Measurements from ENCODE around the gene SDR42E2. TPM values are rescaled to one million over a fixed set of nuclear protein-coding genes. Genes with fewer than 3 reads are reported as not detected.
A peak's percentile ranks its signal among the peaks of the same experiment; 100 is the strongest.

SDR42E2 gene
- total and polyA plus RNA-seq, 2 of the 4 experiments (the other 2 are of a cell fraction): not detected

- Histone ChIP-seq H4K20me1 (ENCODE audit: insufficient read depth, low read length) (peaks cover 35% of the 10 kb centered on the region), H3K27ac (ENCODE audit: insufficient read depth, low read length) (peak overlapping the region; percentile 71), H3K9ac (ENCODE audit: low read depth, low read length) (peak overlapping the region; percentile 73), H4K91ac (ENCODE audit: insufficient read depth, low read depth, low read length) (peak overlapping the region; percentile 1; the same call in 1 of the 2 replicates), H3K9me1 (ENCODE audit: insufficient read depth, low read length) (peaks cover 6% of the 10 kb centered on the region), H3K14ac (replicated peaks; ENCODE audit: low read depth, low read length) (peak overlapping the region; percentile 71), H3K18ac (ENCODE audit: low read depth, low read length) (peak overlapping the region; percentile 3; the same call in 1 of the 2 replicates), H2BK20ac (ENCODE audit: low read depth, low read length) (no peak overlapping the region), H3K4me3 (ENCODE audit: insufficient read depth, low read depth, low read length) (peak overlapping the region; percentile 73), H3K79me1 (ENCODE audit: low read depth in 1 of 2, low read length in 2 of 2) (peaks cover 24 to 54% of the 10 kb centered on the region in 2 experiments), H3K4ac (ENCODE audit: low read depth, low read length) (peak overlapping the region; percentile 68), H3K4me2 (ENCODE audit: low read depth, low read length) (peak overlapping the region; percentile 82), H2BK15ac (ENCODE audit: low read depth, low read length) (no peak overlapping the region), H2AK5ac (ENCODE audit: low read depth, low read length) (peak overlapping the region; percentile 9; the same call in 1 of the 2 replicates), H2AK9ac (replicated peaks; ENCODE audit: low read depth, low read length, poor library complexity) (peak overlapping the region; percentile 83), H3K23ac (ENCODE audit: low read depth, low read length) (peak overlapping the region; percentile 44), H4K8ac (ENCODE audit: low read depth in 2 of 2, low read length in 2 of 2) (peak overlapping the region in 1 of 2 experiments; percentile 24; a peak in 1 of 4 replicates), H3K9me3 (ENCODE audit: control insufficient read depth, insufficient read depth, low read length) (no peaks in the 10 kb centered on the region), H3K4me1 (ENCODE audit: control insufficient read depth, insufficient read depth, low read length) (peaks cover 7% of the 10 kb centered on the region; the same call in 1 of the 2 replicates), H3K56ac (ENCODE audit: extremely low read depth, insufficient read depth, low read length) (peak overlapping the region; percentile 78), H2BK120ac (ENCODE audit: low read depth, low read length) (no peak overlapping the region), H3K27me3 (ENCODE audit: control insufficient read depth, insufficient read depth, low read length) (no peaks in the 10 kb centered on the region), H4K5ac (ENCODE audit: low read depth, low read length) (no peak overlapping the region), H2AFZ (replicated peaks; ENCODE audit: low read length, poor library complexity) (peak overlapping the region; percentile 96), H3K36me3 (ENCODE audit: control insufficient read depth, insufficient read depth, low read length) (peaks cover 3% of the 10 kb centered on the region; the same call in 1 of the 2 replicates), H2BK5ac (ENCODE audit: low read depth, low read length, poor library complexity, severe bottlenecking) (peak overlapping the region; percentile 63)
- 2% methylated on average over 14 of the region's 35 CpGs; no CpG with 5 or more reads in 1 of the 2 experiments for WGBS, 2 experiments (ENCODE audit: extremely low coverage in 2 of 2, insufficient read length in 1 of 2)
- peak; percentile 42 for ATAC-seq (ENCODE audit: low read depth)
- peak; percentile 57 for DNase-seq
- dilution Hi-C loops (cut with HindIII; ENCODE audit: low sequenced_read_pairs, unreplicated experiment) (no loop called here), intact Hi-C loops (cut with micrococcal nuclease) (loop anchor here (1.0 kb wide), 2 partner anchors 8 to 90 kb away; partner anchors contain the start of gene POLR3E), in situ Hi-C loops (cut with MboI; ENCODE audit: low sequenced_read_pairs) (no loop called here)
- ChIA-PET POLR2A (ENCODE audit: unreplicated experiment) (interaction anchor here (0.6 kb wide), 1 partner anchor 1307 kb away, joined by 6 read pairs; the partner anchor contains the start of genes DCUN1D3 and LYRM1), CTCF (interaction anchor here (2.3 kb wide), 1 partner anchor 94 kb away, joined by 7 read pairs; no protein-coding TSS in a partner anchor)
- BruUV-seq (replicated peaks): no TSS peak
- TF ChIP-seq RCOR1 (IDR thresholded peaks at IDR 0.05; ENCODE audit: insufficient replicate concordance, low read length) (peak; percentile 81), MXI1 (IDR thresholded peaks at IDR 0.05; ENCODE audit: borderline replicate concordance, low read depth, low read length) (0 out of 2 replicates have a peak, but pooled peaks have one; percentile 11), BHLHE40 (IDR thresholded peaks at IDR 0.05; ENCODE audit: low read depth, low read length) (no peak), MAZ (IDR thresholded peaks at IDR 0.05; ENCODE audit: borderline replicate concordance, low read depth, low read length) (0 out of 2 replicates have a peak, but pooled peaks have one; percentile 24), NFE2L2 (IDR thresholded peaks at IDR 0.05; ENCODE audit: low read depth, low read length) (no peak)
Observed at GRCh38 chr16:22206842-22207714, 44.8 kb downstream of the SDR42E2 start.

Data from IMR-90 (cell line).